ENCODE results near the gene CTAG2.

GRCh38 chrX:154655786-154656185, 2.4 kb upstream of the CTAG2 start:
- no peak for TF ChIP-seq CTCF (IDR thresholded peaks at IDR 0.05; ENCODE audit: insufficient read depth, low read depth, low read length)
- no peak for TF ChIP-seq EZH2 (IDR thresholded peaks at IDR 0.05; ENCODE audit: insufficient read depth, low read length)
